ENCODE measurements around the gene TRABD. TPM values are rescaled to one million over a fixed set of nuclear protein-coding genes. Genes with fewer than 3 reads are reported as not detected.

The TRABD gene
- total RNA-seq, 1 donor from 2014 or later: 34.8 TPM

DNA sequence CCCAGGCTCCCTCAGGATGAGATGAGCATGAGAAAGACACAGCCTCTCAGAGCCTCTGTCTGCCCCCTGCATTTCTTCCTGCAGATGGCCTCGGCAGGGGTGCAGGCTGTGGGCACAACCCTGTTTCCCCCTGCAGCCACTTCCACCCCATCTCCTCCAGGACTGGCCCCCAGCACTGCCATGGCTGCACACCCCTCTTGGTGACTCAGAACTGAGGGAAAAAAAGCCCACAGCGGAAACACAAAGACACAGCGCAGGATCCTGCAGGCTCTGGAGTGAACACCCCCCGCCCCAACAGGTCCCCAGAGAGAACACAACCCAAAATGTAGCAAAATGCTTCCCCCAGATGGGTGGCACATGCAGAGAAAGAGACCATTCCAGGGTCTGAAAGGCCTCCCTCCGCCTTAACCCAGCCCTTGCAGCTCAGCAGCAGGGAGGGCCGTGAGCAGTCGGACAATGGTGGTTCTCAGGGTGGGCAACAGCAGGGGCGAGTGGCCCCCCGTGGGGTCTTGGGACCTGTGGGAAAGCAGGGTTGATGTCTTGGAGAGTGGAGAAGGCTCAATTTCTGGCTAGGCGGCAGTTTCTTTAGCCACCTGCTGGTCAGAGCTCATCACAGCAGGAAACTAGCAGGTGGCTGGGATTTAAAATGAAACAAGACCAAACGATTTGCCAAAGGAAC, 51.2 kb downstream of the TRABD start:
- DNase-seq (ENCODE audit: low read depth, low spot score): no peak

- DNase-seq (ENCODE audit: low read depth, low spot score): no peak
Measured at GRCh38 chr22:50238755-50239154, 53.0 kb downstream of the TRABD start.

- DNase-seq (ENCODE audit: low read depth, low spot score): no peak
Measured at GRCh38 chr22:50242406-50242949, 56.8 kb downstream of the TRABD start.

DNA sequence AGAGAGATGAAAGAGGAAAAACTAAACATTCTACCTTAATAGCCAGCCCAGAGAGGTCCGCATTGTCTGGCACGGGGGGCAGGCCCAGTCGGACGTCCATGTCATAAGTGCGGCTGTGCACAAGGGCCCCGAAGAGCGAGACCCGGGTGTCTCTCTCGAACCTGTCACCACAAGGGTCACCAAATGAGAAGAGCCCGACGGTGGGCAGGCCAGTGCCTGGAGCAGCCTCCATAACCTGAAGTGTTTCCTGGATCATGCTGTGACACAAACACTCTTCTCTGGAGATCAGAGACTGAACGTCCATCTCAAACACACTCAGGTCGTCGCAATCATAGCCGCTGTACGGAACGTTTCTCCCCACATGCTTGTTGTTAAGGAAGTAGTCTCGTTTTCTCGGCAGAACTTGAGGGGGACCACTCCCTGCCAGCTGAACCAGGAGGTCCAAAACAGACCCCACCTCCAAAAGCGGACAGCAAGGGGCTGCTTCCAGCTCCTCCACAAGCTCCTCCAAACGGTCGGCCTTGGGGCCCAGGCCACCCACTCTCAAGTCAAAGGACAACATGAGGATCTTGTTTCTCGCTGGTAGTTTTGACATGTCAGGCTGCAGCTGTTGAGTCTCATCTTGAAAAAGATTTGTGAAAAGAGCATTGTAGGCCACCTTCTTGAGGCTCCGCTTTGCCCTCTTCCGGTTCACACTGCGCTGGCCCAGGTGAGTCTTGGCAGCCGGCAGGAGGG, 58.1 kb downstream of the TRABD start:
- no peak for DNase-seq (ENCODE audit: low read depth, low spot score)

DNA sequence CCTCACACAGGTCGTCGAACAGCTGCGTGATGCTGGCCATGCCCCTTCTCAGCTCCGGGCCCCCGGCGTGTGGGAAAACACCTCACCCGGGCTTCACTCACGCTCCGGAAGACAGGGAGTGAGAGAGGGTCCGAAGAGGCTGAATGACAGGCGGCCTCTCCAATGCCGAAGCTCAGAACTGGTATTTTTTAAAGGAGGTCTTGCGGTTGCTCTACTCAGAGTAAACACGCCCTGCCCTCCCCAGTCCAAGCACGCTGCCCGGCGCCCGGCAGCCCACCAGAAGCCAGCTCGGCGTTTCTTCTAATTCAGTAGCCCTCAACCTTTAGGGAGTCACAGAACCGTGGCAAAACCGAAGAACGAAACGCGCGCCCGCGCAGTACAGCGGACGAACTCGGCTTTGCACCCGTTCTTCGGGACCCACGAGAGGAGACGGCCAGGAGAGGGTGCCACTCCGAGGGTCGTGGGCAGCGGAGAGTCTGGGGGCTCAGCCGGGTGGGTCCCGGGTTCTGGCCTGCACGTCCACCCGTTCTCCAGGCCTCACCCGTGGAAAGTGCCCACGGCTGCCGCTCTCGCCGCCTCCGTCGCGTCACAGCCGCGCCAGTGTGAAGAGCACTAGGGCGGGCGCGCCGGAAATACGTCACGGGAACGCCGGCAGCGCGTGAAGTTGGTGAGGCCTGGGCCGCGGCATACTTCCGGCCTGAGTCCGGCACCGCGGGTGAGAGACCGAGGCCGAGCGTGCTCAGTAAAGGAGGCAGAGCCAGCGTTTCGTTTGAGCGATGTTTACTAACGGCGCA, 58.9 kb downstream of the TRABD start, which contains the start of gene TUBGCP6:
TSS of gene TUBGCP6 (minus strand) at position 604 of the 794 bp plus-strand sequence. CDS start at position 40, 564 bp downstream.
- DNase-seq (ENCODE audit: low read depth, low spot score): peak; percentile 75

DNA sequence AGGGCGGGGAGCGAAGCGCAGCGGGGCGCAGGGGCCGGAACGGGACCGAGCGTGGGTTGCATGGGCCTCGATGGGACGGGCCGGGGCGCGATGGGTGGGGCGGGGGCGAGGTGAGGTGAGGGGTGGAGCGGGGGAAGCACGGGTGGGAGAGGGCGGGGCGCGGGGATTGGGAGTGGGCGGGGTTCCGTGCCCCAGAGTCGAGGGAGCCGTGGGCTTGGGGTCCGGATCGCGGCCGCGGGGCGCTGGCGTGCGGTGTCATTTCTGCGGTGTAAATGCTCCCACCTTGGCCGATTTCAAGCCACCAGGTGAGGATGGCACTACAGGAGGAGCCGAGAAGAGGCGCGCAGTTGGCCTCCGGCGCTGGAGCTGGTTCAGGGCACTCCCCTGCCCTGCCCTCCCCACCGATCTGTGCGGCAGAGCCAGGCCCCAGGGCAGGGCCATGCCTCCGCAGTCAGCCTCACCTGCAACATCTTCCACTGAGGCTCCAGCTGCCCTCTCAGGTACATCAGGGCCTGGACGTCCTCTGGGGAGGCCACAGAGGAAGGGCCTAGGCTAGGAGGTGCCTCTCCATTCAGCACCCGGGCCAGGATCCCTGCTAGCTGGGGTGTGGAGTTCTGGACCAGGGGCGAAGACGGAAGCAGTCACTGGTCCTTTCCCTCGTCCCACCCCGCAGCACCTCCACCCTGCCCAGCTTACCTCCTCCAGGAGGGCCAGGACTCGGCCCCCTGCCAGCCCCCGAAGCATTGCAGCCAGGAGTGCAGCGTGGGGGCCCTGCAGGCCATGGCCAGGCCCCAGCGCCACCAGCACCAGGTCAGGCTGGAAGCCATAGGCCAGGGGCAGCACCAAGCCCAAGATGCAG, 59.7 kb downstream of the TRABD start:
- DNase-seq (ENCODE audit: low read depth, low spot score): no peak

DNA sequence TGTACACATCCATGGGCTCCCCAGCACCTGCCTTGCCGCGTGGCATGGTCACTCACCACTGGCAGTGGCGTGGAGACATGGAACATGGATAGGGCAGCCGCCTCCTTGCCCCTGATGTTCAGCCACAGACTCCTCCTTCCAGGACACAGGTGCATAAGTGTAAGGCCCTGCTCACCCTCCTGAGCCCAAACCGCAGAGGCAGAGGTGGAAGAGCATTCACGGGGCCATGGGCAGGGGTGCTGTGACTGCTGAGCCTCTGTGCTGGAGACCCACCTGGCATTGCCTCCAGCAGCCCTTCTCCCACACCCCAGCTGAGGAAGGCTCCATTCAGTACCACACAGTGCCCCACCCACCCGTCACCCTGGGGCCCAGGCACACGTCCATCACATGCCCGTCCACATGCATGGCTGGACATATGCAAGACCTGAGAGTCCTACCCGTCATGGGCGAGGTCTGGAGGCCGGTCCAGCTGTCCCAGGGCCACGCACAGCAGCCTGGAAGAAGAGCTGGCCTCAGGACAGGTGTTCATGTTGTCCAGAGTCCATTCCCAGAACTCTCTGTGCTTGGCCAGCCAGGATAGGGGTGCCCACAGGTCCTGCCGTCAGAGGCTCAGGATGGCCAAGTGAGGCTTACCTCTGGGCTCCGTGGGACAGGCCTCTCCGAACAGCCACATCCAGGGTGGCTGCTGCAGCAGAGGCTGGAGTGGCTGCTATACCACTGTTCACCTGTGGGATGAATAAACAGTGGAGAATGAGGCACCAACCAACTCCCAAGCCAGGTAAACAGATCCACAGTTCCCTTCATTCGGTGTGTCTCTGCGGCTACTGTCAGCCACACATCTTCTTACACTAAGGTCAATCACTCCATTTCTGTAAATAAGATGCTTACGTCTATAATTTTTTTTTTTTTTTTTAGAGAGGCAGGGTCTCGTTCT, 60.8 kb downstream of the TRABD start:
- no peak for DNase-seq (ENCODE audit: low read depth, low spot score)

GRCh38 chr22:50247748-50248147, 62.0 kb downstream of the TRABD start:
- DNase-seq (ENCODE audit: low read depth, low spot score): no peak

DNA sequence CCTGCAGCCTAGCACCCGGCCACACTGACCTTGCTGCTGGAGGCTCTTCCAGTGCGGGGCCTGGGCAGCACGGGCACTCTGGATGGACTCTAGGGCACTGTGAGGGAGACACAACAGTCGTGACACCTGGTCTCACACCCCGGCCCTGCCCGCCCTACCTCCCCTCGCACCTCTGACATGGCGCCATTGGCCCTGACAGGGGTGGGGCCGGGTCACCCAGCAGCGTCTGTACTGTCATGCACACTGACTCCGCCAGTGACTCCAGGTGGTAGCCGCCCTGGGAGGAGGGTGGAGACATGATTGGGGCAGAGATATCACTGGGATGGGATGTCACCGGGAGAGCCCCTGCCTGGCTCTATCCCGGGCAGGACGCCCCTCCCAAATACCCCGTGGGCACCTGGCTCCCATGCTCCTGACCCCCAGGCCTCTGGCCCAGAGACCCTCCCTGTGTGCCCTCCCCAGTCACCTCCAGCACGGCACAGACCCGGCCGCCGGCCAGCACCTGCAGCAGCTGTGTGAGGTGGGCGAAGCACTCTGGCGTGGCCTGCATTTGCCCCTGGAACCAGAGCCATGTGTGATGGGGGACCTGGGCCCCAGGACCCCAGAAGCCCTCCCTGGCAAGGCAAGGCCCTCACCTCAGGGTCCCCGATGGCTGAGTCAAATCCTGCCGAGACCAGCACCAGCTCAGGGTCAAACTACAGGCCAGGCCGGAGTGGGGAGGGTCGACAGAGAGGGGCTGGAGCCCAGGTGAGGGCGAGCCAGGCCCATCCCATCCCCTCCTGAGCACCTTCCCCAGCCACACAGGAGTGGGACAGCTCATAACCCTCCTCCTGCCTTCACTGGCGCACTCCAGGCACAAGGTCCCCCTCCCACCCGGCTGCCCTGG, 62.7 kb downstream of the TRABD start:
- no peak for DNase-seq (ENCODE audit: low read depth, low spot score)

Other genes starting within 250 kb of the TRABD start
- 174 and 185 TPM in 2 replicates for gene PIM3, start 225.1 kb upstream of the TRABD start, total RNA-seq
- gene IL17REL, start 173.1 kb upstream of the TRABD start, total RNA-seq: 0.04 and 0.20 TPM in 2 replicates
- not detected in 2 replicates for gene TTLL8, start 127.6 kb upstream of the TRABD start, total RNA-seq
- gene MLC1, start 100.5 kb upstream of the TRABD start, total RNA-seq: not detected in 2 replicates
- gene MOV10L1, start 95.9 kb upstream of the TRABD start, total RNA-seq: 25.0 and 26.0 TPM in 2 replicates
- gene PANX2, start 15.2 kb upstream of the TRABD start, total RNA-seq: 0.53 and 0.99 TPM in 2 replicates
- 28.8 and 30.4 TPM in 2 replicates for gene SELENOO, start 15.1 kb downstream of the TRABD start, total RNA-seq
- 22.0 and 28.1 TPM in 2 replicates for gene TUBGCP6, start 59.1 kb downstream of the TRABD start, total RNA-seq
- 14.0 and 14.4 TPM in 2 replicates for gene HDAC10, start 65.4 kb downstream of the TRABD start, total RNA-seq
- gene MAPK12, start 75.8 kb downstream of the TRABD start, total RNA-seq: 54.2 TPM in 2 replicates
- 16.3 and 23.3 TPM in 2 replicates for gene MAPK11, start 84.5 kb downstream of the TRABD start, total RNA-seq
- gene PLXNB2, start 121.7 kb downstream of the TRABD start, total RNA-seq: 55.5 and 65.2 TPM in 2 replicates
- 1.1 and 1.3 TPM in 2 replicates for gene DENND6B, start 141.1 kb downstream of the TRABD start, total RNA-seq
- gene PPP6R2, start 157.4 kb downstream of the TRABD start, total RNA-seq: 62.3 and 72.9 TPM in 2 replicates

All from pulmonary artery endothelial cell (primary cell).